Neural cell (in vitro differentiated cells): ENCODE results near the gene KIAA1210.

Experiments
- CTCF ChIP-seq: fragments of 450-650 bp; IDR thresholded peaks from 2 replicates; pipeline ENCODE4 v1.5.1; 2014; ENCODE audit warnings: antibody characterized with exemption, mild to moderate bottlenecking, moderate library complexity; ENCODE audit not compliant: poor library complexity, severe bottlenecking
- EP300 ChIP-seq: fragments of 450-650 bp; conservative IDR thresholded peaks from 2 replicates; pipeline ENCODE4 v1.6.1; 2014; ENCODE audit warnings: antibody characterized with exemption, mild to moderate bottlenecking, moderate library complexity; ENCODE audit not compliant: poor library complexity, severe bottlenecking
- EZH2 ChIP-seq: fragments of 200-600, 300-800 bp; shearing (Covaris generic), sonication (generic); IDR thresholded peaks from 2 replicates; pipeline ENCODE4 v1.6.1; 2014; ENCODE audit warnings: antibody characterized with exemption, low read length, borderline replicate concordance, mild to moderate bottlenecking; ENCODE audit not compliant: insufficient read depth, poor library complexity, severe bottlenecking
- MXI1 ChIP-seq: fragments of 450-650 bp; conservative IDR thresholded peaks from 2 replicates; pipeline ENCODE4 v1.6.1; 2014; ENCODE audit warnings: antibody characterized with exemption, mild to moderate bottlenecking; ENCODE audit not compliant: poor library complexity, severe bottlenecking
- POLR2AphosphoS5 ChIP-seq: IDR thresholded peaks from 2 replicates; pipeline ENCODE4 v1.6.1; 2012
- RAD21 ChIP-seq: fragments of 450-650 bp; conservative IDR thresholded peaks from 2 replicates; pipeline ENCODE4 v1.6.1; 2014; ENCODE audit warnings: antibody characterized with exemption, mild to moderate bottlenecking, moderate library complexity
- REST ChIP-seq: IDR thresholded peaks from 2 replicates; pipeline ENCODE4 v1.6.1; 2012; ENCODE audit warnings: borderline replicate concordance
- SMC3 ChIP-seq: fragments of 450-650 bp; conservative IDR thresholded peaks from 2 replicates; pipeline ENCODE4 v1.6.1; 2014; ENCODE audit warnings: antibody characterized with exemption, mild to moderate bottlenecking, moderate library complexity; ENCODE audit not compliant: poor library complexity
- TAF1 ChIP-seq: IDR thresholded peaks from 2 replicates; pipeline ENCODE4 v1.6.1; 2012; ENCODE audit warnings: low read depth

GRCh38 chrX:119075270-119076025, 52.2 kb downstream of the KIAA1210 start:
- TF ChIP-seq CTCF = no peak
- TF ChIP-seq EZH2 = no peak
- TF ChIP-seq RAD21 = no peak
- no peak for TF ChIP-seq REST
- TF ChIP-seq POLR2AphosphoS5 = no peak
- no peak for TF ChIP-seq TAF1
- no peak for TF ChIP-seq SMC3
- no peak for TF ChIP-seq EP300
- TF ChIP-seq MXI1 = no peak
